Endothelial cell of umbilical vein (primary cell): ENCODE results near the gene SLC25A19.

Experiments used
- EZH2 ChIP-seq: IDR thresholded peaks from 2 replicates; pipeline ENCODE4 v1.6.1; 2012; ENCODE audit warnings: borderline replicate concordance, low read depth, mild to moderate bottlenecking, moderate library complexity, low read length, inconsistent platforms; ENCODE audit not compliant: severe bottlenecking
- FOS ChIP-seq: IDR thresholded peaks from 2 replicates; pipeline ENCODE4 v1.6.1; 2011; ENCODE audit warnings: mild to moderate bottlenecking, low read length, moderate library complexity, borderline replicate concordance; ENCODE audit not compliant: insufficient read depth
- GATA2 ChIP-seq: IDR thresholded peaks from 2 replicates; pipeline ENCODE4 v1.7.0; 2011; ENCODE audit warnings: low read depth, mild to moderate bottlenecking, moderate library complexity, mixed read lengths, low read length; ENCODE audit not compliant: insufficient read length, insufficient read depth
- JUN ChIP-seq: IDR thresholded peaks from 2 replicates; pipeline ENCODE4 v1.6.1; 2011; ENCODE audit warnings: borderline replicate concordance, low read depth; ENCODE audit not compliant: insufficient read length, insufficient read depth
- MYC ChIP-seq: IDR thresholded peaks from one replicate; pipeline ENCODE4 v1.6.1; 2011; ENCODE audit warnings: mild to moderate bottlenecking, low read depth, low read length
- POLR2A ChIP-seq: IDR thresholded peaks from 2 replicates; pipeline ENCODE4 v1.6.1; 2012; ENCODE audit warnings: low read depth, mild to moderate bottlenecking, control low read depth, low read length
- POLR2AphosphoS5 ChIP-seq: IDR thresholded peaks from 2 replicates; pipeline ENCODE4 v1.6.1; 2012; ENCODE audit warnings: low read depth, mild to moderate bottlenecking, control low read depth, low read length, moderate library complexity; ENCODE audit not compliant: insufficient read depth
- TF ChIP-seq, protein P1 (sequence below), 2 donors: IDR thresholded peaks; 1 replicate in 1 of 2; 2 replicates in 1 of 2; pipeline ENCODE4 v1.5.1; 2011; ENCODE audit warnings: low read length in 2 of 2, mild to moderate bottlenecking in 2 of 2, moderate library complexity in 2 of 2, control low read depth in 1 of 2, inconsistent platforms in 1 of 2, low read depth in 1 of 2; ENCODE audit not compliant: insufficient read depth in 1 of 2; ENCODE audit errors: extremely low read depth in 1 of 2
- TF ChIP-seq, protein P2 (sequence below): IDR thresholded peaks from 2 replicates; pipeline ENCODE4 v1.6.1; 2011; ENCODE audit not compliant: insufficient read depth, insufficient read length

DNA sequence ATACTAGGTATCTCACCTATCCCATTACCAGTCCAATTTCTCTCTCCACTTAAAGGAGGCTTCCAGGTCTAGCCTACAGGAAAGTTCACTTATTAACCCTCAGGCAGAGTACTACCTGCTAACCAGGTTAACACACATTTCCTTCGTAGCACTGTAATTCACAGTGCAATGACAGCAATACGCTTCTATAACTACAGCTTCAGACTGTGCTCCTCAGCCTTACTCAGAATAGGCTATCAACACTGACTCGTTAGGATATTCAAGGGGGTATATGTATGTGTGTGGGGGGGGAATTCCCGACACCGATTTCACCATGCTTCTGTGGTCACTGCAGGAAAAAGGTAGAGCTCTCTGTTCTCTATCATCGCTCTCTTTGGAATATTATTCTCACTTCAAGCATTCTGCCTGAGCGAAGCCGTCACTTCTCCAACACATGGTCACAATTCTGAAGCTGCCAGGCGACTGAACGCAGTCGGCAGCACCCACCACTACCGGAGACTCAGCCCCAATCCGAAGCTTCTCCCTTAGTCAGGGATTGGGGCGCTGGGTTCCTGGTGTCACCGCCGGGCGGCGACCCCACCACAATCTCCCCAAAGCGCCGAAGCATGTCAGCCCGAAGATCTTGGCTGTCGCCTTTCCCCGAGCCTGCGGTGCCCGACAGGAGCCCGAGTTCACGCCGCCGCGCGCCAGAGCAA lies 28.4 kb downstream of the SLC25A19 start:
- TF ChIP-seq POLR2A (no peak), POLR2AphosphoS5 (no peak), JUN (no peak), EZH2 (no peak), GATA2 (no peak), MYC (no peak), FOS (no peak)
- TF ChIP-seq, protein P1, sequence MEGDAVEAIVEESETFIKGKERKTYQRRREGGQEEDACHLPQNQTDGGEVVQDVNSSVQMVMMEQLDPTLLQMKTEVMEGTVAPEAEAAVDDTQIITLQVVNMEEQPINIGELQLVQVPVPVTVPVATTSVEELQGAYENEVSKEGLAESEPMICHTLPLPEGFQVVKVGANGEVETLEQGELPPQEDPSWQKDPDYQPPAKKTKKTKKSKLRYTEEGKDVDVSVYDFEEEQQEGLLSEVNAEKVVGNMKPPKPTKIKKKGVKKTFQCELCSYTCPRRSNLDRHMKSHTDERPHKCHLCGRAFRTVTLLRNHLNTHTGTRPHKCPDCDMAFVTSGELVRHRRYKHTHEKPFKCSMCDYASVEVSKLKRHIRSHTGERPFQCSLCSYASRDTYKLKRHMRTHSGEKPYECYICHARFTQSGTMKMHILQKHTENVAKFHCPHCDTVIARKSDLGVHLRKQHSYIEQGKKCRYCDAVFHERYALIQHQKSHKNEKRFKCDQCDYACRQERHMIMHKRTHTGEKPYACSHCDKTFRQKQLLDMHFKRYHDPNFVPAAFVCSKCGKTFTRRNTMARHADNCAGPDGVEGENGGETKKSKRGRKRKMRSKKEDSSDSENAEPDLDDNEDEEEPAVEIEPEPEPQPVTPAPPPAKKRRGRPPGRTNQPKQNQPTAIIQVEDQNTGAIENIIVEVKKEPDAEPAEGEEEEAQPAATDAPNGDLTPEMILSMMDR (IDR thresholded peaks at IDR 0.05; ENCODE audit: extremely low read depth in 1 of 2, insufficient read depth in 1 of 2, low read depth in 1 of 2, low read length in 2 of 2): peak in 1 of 2 donors; percentile 21
- TF ChIP-seq, protein P2, sequence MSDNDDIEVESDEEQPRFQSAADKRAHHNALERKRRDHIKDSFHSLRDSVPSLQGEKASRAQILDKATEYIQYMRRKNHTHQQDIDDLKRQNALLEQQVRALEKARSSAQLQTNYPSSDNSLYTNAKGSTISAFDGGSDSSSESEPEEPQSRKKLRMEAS: no peak
